C1 segment of cervical spinal cord (tissue), 14 donors: ENCODE measurements around the gene PDE10A.

Experiments used
- DNase-seq, 14 donors: peaks; one replicate each; lab custom pipeline; 2025; lab: John Stamatoyannopoulos, UW

The PDE10A gene

GRCh38 chr6:165678429-165678828 lies 15.4 kb upstream of the PDE10A start:
- DNase-seq: no peak

- DNase-seq: no peak
These were observed 14.1 kb upstream of the PDE10A start for GRCh38 chr6:165677091-165677490.

DNA sequence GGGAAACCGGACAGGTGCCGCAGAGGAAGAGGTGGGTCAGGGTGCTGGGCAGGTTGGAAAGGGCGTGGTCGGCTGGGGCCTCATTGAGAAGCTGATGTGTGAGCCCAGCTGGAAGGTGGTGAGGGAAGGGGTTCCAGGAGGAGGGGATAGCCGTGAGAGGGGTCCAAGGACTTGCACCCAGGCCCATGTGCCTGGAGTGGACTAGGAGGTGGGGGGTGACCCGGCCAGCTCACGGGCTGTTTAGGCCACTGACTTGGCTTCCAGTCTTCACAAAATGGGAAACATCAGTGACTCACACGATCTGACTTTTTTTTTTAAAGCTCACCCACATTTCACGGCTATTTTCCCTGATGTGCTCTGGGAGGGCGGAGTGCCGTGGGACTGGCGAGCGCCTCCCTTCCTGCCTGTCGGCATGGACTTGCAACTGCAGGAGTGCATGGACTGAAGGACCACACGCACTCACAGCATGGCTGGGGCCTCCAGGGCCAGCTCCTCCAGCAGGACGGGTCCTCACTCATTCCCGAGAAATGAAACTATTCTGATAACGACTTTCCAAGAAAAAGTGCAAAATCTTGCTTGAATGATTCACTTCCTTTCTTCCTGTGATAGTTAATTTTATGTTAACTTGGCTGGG lies 13.5 kb upstream of the PDE10A start:
- no peak for DNase-seq

DNA sequence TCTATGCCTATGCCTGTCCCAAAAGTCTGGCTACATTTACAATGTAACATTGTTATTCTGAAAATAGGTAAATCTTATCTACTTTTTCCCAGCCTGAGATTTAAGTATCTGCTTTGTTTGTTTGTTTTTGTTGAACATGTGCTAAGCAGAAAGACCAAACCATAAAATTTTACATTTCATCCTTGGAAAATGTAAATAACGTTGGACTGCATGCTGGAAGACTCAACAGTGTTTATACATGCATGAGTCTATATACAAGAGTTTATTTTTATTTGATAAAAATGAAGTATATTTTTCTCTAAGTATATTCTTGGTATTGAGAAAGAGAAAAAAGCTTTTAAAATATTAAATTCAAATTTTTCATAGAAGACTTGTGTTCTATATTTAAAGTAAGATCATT lies 12.1 kb upstream of the PDE10A start:
- no peak for DNase-seq

- DNase-seq: no peak
These were observed 11.4 kb upstream of the PDE10A start for GRCh38 chr6:165674155-165675029.

DNA sequence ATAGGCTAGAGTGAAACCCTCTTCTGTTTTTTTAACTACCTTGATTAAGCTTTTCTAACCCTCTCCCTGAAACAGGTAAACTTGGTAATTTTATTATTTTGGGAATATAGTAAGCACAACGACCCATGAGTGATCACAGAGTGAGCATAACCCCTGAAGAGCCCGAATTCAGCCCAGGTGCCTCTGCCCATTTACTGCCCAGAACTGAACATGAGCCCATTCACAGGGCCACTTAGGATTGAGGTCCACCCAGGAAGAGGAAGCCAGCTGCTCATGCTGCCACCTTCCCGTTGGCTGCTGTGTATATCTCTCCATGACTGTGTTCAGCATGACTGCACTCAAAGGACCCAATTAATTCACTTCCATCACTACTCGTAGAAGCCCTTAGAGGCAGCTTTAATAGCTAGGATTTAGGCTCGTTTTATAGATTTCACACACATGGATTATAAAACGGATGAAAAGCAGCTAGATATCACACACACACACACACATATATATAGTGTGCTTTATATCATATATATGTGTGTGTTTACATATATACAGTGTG lies 8.3 kb upstream of the PDE10A start:
- no peak for DNase-seq

DNA sequence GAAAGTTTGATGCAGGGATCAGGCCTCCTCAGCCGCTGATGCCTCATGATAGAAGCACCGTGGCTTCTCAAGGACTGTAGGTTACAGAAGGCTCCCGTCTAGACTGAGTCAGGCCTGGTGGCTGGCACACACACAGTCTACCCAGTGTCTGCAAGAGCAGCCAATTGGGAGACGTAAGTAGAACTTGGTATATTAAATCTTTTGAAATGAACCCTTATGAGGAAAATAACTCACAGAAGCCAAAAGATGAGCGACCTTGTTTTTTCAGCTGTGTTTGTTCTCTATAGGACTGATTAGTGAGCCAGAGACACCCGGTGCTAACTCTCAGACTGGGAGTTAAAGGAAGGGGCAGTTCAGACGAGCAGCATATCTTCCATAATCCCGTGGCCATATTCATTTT lies 5.9 kb upstream of the PDE10A start:
- no peak for DNase-seq

GRCh38 chr6:165665384-165665672 lies 2.3 kb upstream of the PDE10A start:
- no peak for DNase-seq

DNA sequence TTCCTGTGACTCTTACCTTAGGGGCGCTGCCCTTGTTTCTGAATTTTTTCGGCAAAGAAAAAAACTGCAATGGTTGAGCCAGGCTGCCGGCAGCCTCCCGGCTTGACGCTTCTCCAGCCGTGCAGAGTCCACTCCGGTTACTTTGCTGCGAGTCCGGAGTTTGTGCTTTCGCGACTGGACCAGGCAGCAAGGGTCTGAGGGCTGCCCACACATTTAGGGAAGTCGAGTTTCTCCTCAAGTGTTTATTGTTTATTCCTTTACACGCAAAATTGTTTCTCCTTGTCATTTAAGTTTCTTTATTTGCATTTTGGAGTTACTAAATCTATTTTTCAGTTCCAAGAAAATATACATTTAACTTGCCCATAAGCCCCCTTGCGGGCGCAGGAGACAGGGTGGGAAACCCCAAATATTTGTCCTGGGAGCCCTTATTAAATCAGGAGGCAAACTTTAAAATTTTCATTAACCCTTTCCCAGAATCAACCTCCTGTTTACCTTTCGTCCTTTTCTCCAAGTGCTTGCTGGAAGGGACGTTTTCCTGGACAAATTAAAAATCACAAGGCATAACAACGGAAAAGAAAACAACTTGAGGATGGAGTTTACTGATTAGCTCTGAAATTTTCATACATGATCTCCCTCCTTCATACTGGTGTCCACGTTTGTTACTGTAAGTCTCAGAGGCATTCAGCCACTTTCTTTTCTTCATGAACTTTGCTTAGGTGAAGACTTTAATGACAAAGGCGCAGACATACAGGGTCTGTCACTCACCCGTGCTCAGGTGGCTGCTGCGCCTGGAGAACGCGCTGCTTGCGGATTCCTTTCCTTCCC lies 1.7 kb upstream of the PDE10A start:
- DNase-seq: no peak

DNA sequence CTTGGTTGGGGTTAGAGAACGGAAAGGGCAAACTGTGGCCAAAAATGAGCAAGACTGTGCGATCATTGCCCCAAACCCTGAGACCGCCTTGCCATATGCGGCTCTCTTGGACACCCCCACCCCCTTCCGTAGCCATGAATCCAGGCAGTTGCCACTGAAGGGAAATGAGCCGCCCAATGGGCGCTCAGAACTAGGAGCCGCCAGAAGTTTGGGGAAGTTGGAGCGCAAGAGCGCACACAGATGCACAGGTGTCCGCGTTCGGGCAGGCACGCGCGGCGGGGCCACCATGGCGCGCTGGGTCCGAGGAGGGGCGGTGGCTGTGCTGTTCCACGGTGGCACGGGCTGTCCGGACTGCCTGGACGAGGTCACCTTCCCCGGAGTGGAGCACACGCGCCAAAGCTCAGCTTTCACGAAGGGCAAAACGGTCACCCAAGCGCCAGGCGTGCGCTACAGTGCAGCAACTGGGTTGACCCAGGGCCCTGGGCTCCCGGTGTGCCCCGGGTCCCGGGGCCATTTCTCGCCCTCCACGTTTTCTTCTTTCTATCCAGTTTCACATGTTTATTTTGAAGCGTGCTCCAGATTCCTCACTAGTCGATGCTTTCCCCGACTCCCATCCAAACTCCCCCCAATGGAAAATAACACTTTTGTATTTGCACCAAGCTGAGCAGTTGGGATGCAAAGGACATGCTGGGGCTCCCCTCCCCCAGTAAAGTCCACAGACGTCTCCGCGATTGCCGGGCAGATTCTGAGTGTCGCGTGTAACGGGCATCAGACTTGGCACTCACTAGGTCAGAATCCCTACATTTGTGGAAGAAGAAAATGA lies 906 bp upstream of the PDE10A start:
- no peak for DNase-seq

- DNase-seq: no peak
These were observed 315 bp upstream of the PDE10A start for GRCh38 chr6:165663377-165663735.

- peak in 1 of 14 donors; percentile 34 for DNase-seq
These were observed 846 bp downstream of the PDE10A start for GRCh38 chr6:165662041-165662748.

DNA sequence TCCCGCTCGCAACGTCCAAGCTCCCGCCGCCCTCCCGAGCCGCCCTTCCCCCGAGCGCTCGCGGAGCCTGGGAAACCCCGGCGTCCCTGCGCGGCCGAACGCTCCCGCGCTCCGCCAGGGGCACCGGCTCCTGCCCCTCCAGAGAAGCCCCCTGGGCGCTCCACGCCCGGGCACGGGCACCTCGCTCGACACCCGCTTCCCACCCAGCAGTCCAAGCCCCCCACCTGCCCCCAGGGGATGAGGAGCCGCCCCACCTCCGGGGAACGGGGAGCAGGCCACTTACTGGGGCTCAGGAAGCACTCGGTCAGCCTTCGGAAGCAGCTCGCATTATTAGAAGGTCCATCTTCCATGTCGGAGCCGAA lies 1.4 kb downstream of the PDE10A start:
- DNase-seq: no peak

DNA sequence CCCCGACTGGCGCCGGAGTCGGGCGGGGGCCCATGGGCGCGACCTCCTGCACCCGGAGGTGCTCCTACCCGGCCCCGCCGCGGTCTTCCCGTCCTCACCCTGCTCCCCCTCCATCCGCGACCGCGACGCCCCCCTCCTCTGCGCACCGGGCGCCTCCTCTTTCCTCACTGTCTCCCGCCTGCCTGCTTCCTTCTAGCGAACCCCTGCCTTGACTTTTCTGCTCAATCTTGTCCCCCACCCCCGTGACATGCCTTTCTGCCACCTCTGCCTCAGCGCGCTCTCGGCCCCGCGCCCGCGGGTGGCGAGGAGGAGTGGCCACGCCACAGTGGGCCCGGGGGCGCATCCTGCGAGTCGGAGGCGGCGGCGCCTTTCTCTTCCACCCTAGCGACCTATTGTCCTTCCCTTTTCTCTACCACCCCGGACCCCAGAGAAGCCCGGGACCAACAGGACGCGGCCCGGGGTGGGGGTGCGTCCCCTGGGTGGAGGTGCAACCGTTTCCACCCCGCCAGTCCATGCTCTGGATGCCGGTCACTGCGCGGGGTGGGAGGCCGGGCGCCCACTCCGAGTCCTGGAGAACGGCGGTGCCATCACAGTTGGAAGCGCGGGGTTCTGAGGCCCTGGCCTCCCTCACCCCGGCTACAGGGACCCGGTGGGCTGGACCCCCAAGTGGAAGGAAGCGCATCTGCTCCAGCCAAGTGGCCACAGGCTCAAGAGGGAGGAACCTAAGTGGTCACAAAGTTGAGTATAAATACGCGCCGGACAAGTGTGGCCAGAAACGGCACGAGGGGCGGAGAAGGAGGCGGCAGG lies 2.0 kb downstream of the PDE10A start:
- no peak for DNase-seq

GRCh38 chr6:165659945-165660856 lies 2.8 kb downstream of the PDE10A start:
- no peak for DNase-seq

DNA sequence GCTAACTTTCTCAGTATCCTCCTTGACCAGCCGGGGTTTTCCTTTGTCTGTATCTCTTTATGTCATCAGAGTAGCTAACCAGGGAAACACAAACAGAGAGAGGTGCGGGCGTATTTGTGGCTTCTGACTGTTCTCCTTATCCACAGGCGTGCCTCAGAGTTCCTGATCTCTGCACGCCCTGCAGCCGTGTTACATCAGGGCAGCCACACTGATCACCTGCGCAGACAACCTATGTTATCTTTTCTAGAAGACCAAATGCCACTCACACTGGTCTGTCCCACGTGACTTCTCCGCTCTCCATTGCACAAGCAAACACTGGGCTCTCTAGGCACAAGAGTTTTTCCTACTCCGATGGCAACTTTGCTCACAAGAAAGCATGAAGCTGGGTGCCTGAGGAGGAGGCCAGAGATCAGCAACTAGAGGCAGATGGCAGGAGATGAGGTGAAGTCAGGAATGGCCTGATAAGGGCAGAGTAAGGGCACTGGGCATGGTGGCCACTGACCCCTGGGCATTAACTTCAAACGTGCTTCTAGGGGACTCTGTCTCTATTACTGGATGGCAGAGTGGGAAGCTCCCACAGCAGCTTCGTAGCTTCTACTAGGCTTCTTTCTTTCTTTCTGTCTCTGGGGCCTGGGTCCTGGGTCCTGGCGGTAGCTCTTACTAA lies 4.5 kb downstream of the PDE10A start:
- no peak for DNase-seq

DNA sequence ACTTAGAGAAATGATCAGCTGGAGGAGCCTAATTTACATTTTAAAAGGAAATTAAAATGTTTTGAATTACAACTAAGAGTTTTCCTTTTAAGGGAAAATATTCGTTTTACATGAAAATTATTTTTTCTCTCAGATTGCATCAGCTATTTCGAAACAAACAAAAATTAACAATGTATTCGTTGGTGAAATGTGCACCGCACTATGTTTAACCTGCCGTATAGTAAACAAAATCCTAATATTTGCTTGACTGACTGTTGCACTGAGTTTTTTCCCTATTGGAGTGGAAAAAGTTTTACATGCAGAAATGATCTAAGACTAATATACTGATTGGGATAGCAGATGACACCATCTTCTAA lies 5.7 kb downstream of the PDE10A start:
- no peak for DNase-seq

GRCh38 chr6:165656581-165657324 lies 6.3 kb downstream of the PDE10A start:
- no peak for DNase-seq
